ENCODE measurements around the gene FUZ.

Gene FUZ

GRCh38 chr19:49786376-49786820 lies 26.7 kb downstream of the FUZ start:
- H2BK12ac ChIP-seq (ENCODE audit: low read length), result no peak overlapping the region
- H3K9ac ChIP-seq (ENCODE audit: low read depth, low read length, poor library complexity), result peak overlapping the region; percentile 40
- H3K4me1 ChIP-seq (ENCODE audit: control insufficient read depth in 2 of 2, insufficient read depth in 1 of 2, low read depth in 1 of 2, low read length in 2 of 2), result no peaks in the 10 kb centered on the region
- H3K27ac ChIP-seq (replicated peaks; ENCODE audit: low read length), result no peak overlapping the region
- H3K27me3 ChIP-seq (ENCODE audit: control insufficient read depth in 3 of 3, insufficient read depth in 3 of 3, low read depth in 1 of 3, low read length in 3 of 3), result no peaks in the 10 kb centered on the region
- no peak overlapping the region for H2BK120ac ChIP-seq (ENCODE audit: low read depth, low read length)
- no peak overlapping the region for H3K23ac ChIP-seq (ENCODE audit: low read depth, low read length, poor library complexity)
- no peak overlapping the region for H2BK15ac ChIP-seq (ENCODE audit: low read length)
- no peak overlapping the region for H3K4ac ChIP-seq (ENCODE audit: low read length)
- no peak for DNase-seq (ENCODE audit: low spot score)
- no peak overlapping the region for H3K14ac ChIP-seq (ENCODE audit: low read length)
- no CpG with 5 or more reads among the region's 9 CpGs for WGBS, 2 donors (ENCODE audit: extremely low coverage in 2 of 2, insufficient read length in 2 of 2, insufficient replicate concordance in 1 of 2)
- no peak overlapping the region for H3K4me2 ChIP-seq (ENCODE audit: insufficient read depth, low read length, poor library complexity, severe bottlenecking)
- H3K79me1 ChIP-seq (ENCODE audit: low read depth, low read length), result peaks cover 9% of the 10 kb centered on the region
- H2AK5ac ChIP-seq (ENCODE audit: low read depth, low read length), result no peak overlapping the region
- no peak overlapping the region for H4K8ac ChIP-seq (ENCODE audit: low read depth, low read length)
- H3K36me3 ChIP-seq (replicated peaks in 1 of 2; ENCODE audit: control insufficient read depth in 2 of 2, insufficient read depth in 2 of 2, low read length in 2 of 2), result peaks cover 35 to 76% of the 10 kb centered on the region in 2 donors
- no peak overlapping the region for H3K4me3 ChIP-seq (ENCODE audit: low read length in 2 of 2)
- no peak overlapping the region for H2AFZ ChIP-seq (ENCODE audit: low read length)
- no peak overlapping the region for H4K91ac ChIP-seq (ENCODE audit: low read depth, low read length, poor library complexity)
- H2BK5ac ChIP-seq (ENCODE audit: low read length), result no peak overlapping the region
- no peak overlapping the region for H3K18ac ChIP-seq (ENCODE audit: low read length)
- H3K9me3 ChIP-seq (replicated peaks in 1 of 2; ENCODE audit: control insufficient read depth in 2 of 2, insufficient read depth in 1 of 2, low read depth in 1 of 2, low read length in 2 of 2), result peaks cover 0 to 5% of the 10 kb centered on the region in 2 donors

- DNase-seq (ENCODE audit: low spot score), result no peak
- WGBS, 2 donors (ENCODE audit: extremely low coverage in 2 of 2, insufficient read length in 2 of 2, insufficient replicate concordance in 1 of 2), result no CpG with 5 or more reads among the region's 18 CpGs
- no peak overlapping the region for H2BK12ac ChIP-seq (ENCODE audit: low read length)
- H2BK15ac ChIP-seq (ENCODE audit: low read length), result no peak overlapping the region
- peak overlapping the region in 1 of 2 donors; percentile 43 for H3K4me3 ChIP-seq (ENCODE audit: low read length in 2 of 2)
- no peaks in the 10 kb centered on the region for H3K4me1 ChIP-seq (ENCODE audit: control insufficient read depth in 2 of 2, insufficient read depth in 1 of 2, low read depth in 1 of 2, low read length in 2 of 2)
- H3K18ac ChIP-seq (ENCODE audit: low read length), result no peak overlapping the region
- H3K36me3 ChIP-seq (replicated peaks in 1 of 2; ENCODE audit: control insufficient read depth in 2 of 2, insufficient read depth in 2 of 2, low read length in 2 of 2), result peaks cover 22 to 56% of the 10 kb centered on the region in 2 donors
- H4K8ac ChIP-seq (ENCODE audit: low read depth, low read length), result no peak overlapping the region
- H3K9ac ChIP-seq (ENCODE audit: low read depth, low read length, poor library complexity), result no peak overlapping the region
- H4K91ac ChIP-seq (ENCODE audit: low read depth, low read length, poor library complexity), result no peak overlapping the region
- H3K79me1 ChIP-seq (ENCODE audit: low read depth, low read length), result no peaks in the 10 kb centered on the region
- no peak overlapping the region for H3K27ac ChIP-seq (replicated peaks; ENCODE audit: low read length)
- H3K4ac ChIP-seq (ENCODE audit: low read length), result no peak overlapping the region
- no peaks in the 10 kb centered on the region for H3K9me3 ChIP-seq (replicated peaks in 1 of 2; ENCODE audit: control insufficient read depth in 2 of 2, insufficient read depth in 1 of 2, low read depth in 1 of 2, low read length in 2 of 2)
- no peak overlapping the region for H2BK5ac ChIP-seq (ENCODE audit: low read length)
- no peak overlapping the region for H2AFZ ChIP-seq (ENCODE audit: low read length)
- H3K23ac ChIP-seq (ENCODE audit: low read depth, low read length, poor library complexity), result no peak overlapping the region
- H3K27me3 ChIP-seq (ENCODE audit: control insufficient read depth in 3 of 3, insufficient read depth in 3 of 3, low read depth in 1 of 3, low read length in 3 of 3), result no peaks in the 10 kb centered on the region
- no peak overlapping the region for H3K4me2 ChIP-seq (ENCODE audit: insufficient read depth, low read length, poor library complexity, severe bottlenecking)
- H2BK120ac ChIP-seq (ENCODE audit: low read depth, low read length), result no peak overlapping the region
- no peak overlapping the region for H2AK5ac ChIP-seq (ENCODE audit: low read depth, low read length)
- H3K14ac ChIP-seq (ENCODE audit: low read length), result no peak overlapping the region
Measured at GRCh38 chr19:49782515-49782914, 30.6 kb downstream of the FUZ start.

- H3K4me3 ChIP-seq (ENCODE audit: low read length in 2 of 2), result no peak overlapping the region
- H3K4ac ChIP-seq (ENCODE audit: low read length), result no peak overlapping the region
- no peaks in the 10 kb centered on the region for H3K9me3 ChIP-seq (replicated peaks in 1 of 2; ENCODE audit: control insufficient read depth in 2 of 2, insufficient read depth in 1 of 2, low read depth in 1 of 2, low read length in 2 of 2)
- no peak overlapping the region for H3K4me2 ChIP-seq (ENCODE audit: insufficient read depth, low read length, poor library complexity, severe bottlenecking)
- H2BK15ac ChIP-seq (ENCODE audit: low read length), result no peak overlapping the region
- no peak overlapping the region for H3K14ac ChIP-seq (ENCODE audit: low read length)
- no CpG with 5 or more reads among the region's 7 CpGs for WGBS, 2 donors (ENCODE audit: extremely low coverage in 2 of 2, insufficient read length in 2 of 2, insufficient replicate concordance in 1 of 2)
- no peak overlapping the region for H2AK5ac ChIP-seq (ENCODE audit: low read depth, low read length)
- no peak overlapping the region for H3K18ac ChIP-seq (ENCODE audit: low read length)
- no peak for DNase-seq (ENCODE audit: low spot score)
- H2BK120ac ChIP-seq (ENCODE audit: low read depth, low read length), result no peak overlapping the region
- H3K36me3 ChIP-seq (replicated peaks in 1 of 2; ENCODE audit: control insufficient read depth in 2 of 2, insufficient read depth in 2 of 2, low read length in 2 of 2), result peaks cover 22 to 50% of the 10 kb centered on the region in 2 donors
- no peaks in the 10 kb centered on the region for H3K4me1 ChIP-seq (ENCODE audit: control insufficient read depth in 2 of 2, insufficient read depth in 1 of 2, low read depth in 1 of 2, low read length in 2 of 2)
- H2AFZ ChIP-seq (ENCODE audit: low read length), result no peak overlapping the region
- no peak overlapping the region for H4K8ac ChIP-seq (ENCODE audit: low read depth, low read length)
- no peak overlapping the region for H3K27ac ChIP-seq (replicated peaks; ENCODE audit: low read length)
- no peak overlapping the region for H3K9ac ChIP-seq (ENCODE audit: low read depth, low read length, poor library complexity)
- H4K91ac ChIP-seq (ENCODE audit: low read depth, low read length, poor library complexity), result no peak overlapping the region
- no peak overlapping the region for H3K23ac ChIP-seq (ENCODE audit: low read depth, low read length, poor library complexity)
- no peaks in the 10 kb centered on the region for H3K27me3 ChIP-seq (ENCODE audit: control insufficient read depth in 3 of 3, insufficient read depth in 3 of 3, low read depth in 1 of 3, low read length in 3 of 3)
- H2BK12ac ChIP-seq (ENCODE audit: low read length), result no peak overlapping the region
- peaks cover under 1% of the 10 kb centered on the region for H3K79me1 ChIP-seq (ENCODE audit: low read depth, low read length)
- H2BK5ac ChIP-seq (ENCODE audit: low read length), result no peak overlapping the region
Measured at GRCh38 chr19:49781394-49781793, 31.7 kb downstream of the FUZ start.

- H2BK120ac ChIP-seq (ENCODE audit: low read depth, low read length), result no peak overlapping the region
- peaks cover 5% of the 10 kb centered on the region for H3K79me1 ChIP-seq (ENCODE audit: low read depth, low read length)
- no peak overlapping the region for H3K4me2 ChIP-seq (ENCODE audit: insufficient read depth, low read length, poor library complexity, severe bottlenecking)
- H3K36me3 ChIP-seq (replicated peaks in 1 of 2; ENCODE audit: control insufficient read depth in 2 of 2, insufficient read depth in 2 of 2, low read length in 2 of 2), result peaks cover 20 to 49% of the 10 kb centered on the region in 2 donors
- no peak overlapping the region for H2AK5ac ChIP-seq (ENCODE audit: low read depth, low read length)
- H3K9me3 ChIP-seq (replicated peaks in 1 of 2; ENCODE audit: control insufficient read depth in 2 of 2, insufficient read depth in 1 of 2, low read depth in 1 of 2, low read length in 2 of 2), result no peaks in the 10 kb centered on the region
- H2AFZ ChIP-seq (ENCODE audit: low read length), result no peak overlapping the region
- no peak overlapping the region for H3K14ac ChIP-seq (ENCODE audit: low read length)
- no peak overlapping the region for H3K4me3 ChIP-seq (ENCODE audit: low read length in 2 of 2)
- H3K23ac ChIP-seq (ENCODE audit: low read depth, low read length, poor library complexity), result no peak overlapping the region
- no peak overlapping the region for H4K91ac ChIP-seq (ENCODE audit: low read depth, low read length, poor library complexity)
- H3K18ac ChIP-seq (ENCODE audit: low read length), result no peak overlapping the region
- H3K27ac ChIP-seq (replicated peaks; ENCODE audit: low read length), result no peak overlapping the region
- H3K27me3 ChIP-seq (ENCODE audit: control insufficient read depth in 3 of 3, insufficient read depth in 3 of 3, low read depth in 1 of 3, low read length in 3 of 3), result no peaks in the 10 kb centered on the region
- H4K8ac ChIP-seq (ENCODE audit: low read depth, low read length), result no peak overlapping the region
- H2BK5ac ChIP-seq (ENCODE audit: low read length), result no peak overlapping the region
- DNase-seq (ENCODE audit: low spot score), result no peak
- WGBS, 2 donors (ENCODE audit: extremely low coverage in 2 of 2, insufficient read length in 2 of 2, insufficient replicate concordance in 1 of 2), result no CpG with 5 or more reads among the region's 8 CpGs
- no peak overlapping the region for H3K4ac ChIP-seq (ENCODE audit: low read length)
- H3K4me1 ChIP-seq (ENCODE audit: control insufficient read depth in 2 of 2, insufficient read depth in 1 of 2, low read depth in 1 of 2, low read length in 2 of 2), result no peaks in the 10 kb centered on the region
- H3K9ac ChIP-seq (ENCODE audit: low read depth, low read length, poor library complexity), result no peak overlapping the region
- no peak overlapping the region for H2BK12ac ChIP-seq (ENCODE audit: low read length)
- no peak overlapping the region for H2BK15ac ChIP-seq (ENCODE audit: low read length)
Measured at GRCh38 chr19:49780861-49781260, 32.2 kb downstream of the FUZ start.

All from neuronal stem cell (in vitro differentiated cells).